GM19023 (cell line): ENCODE results near the gene RMND1.
"Not testable (repeated sequence)": the region's sequence is repeated elsewhere in the genome, so short reads cannot be mapped to it uniquely, and the experiment has no call there.

Experiments used
- ATAC-seq: cut with Tn5 transposase; IDR thresholded peaks from one replicate; pipeline ENCODE4 v1.9.1; 2021; ENCODE audit warnings: mild to moderate bottlenecking, moderate library complexity; ENCODE audit not compliant: unreplicated experiment

Gene RMND1

GRCh38 chr6:151387175-151387970 is 64.6 kb downstream of the RMND1 start:
- ATAC-seq: no peak

GRCh38 chr6:151385177-151385576 is 66.7 kb downstream of the RMND1 start:
- ATAC-seq: no peak

- no peak for ATAC-seq
These were observed 67.8 kb downstream of the RMND1 start for GRCh38 chr6:151384151-151384550.

- ATAC-seq: not testable (repeated sequence)
These were observed 69.3 kb downstream of the RMND1 start for GRCh38 chr6:151382631-151383030.

- ATAC-seq: no peak
These were observed 70.2 kb downstream of the RMND1 start for GRCh38 chr6:151381722-151382121.

GRCh38 chr6:151380848-151381205 is 71.1 kb downstream of the RMND1 start:
- no peak for ATAC-seq

- peak; percentile 63 for ATAC-seq
These were observed 71.7 kb downstream of the RMND1 start for GRCh38 chr6:151379933-151380847.

- ATAC-seq: no peak
These were observed 74.8 kb downstream of the RMND1 start for GRCh38 chr6:151377095-151377494.

- ATAC-seq: no peak
These were observed 75.5 kb downstream of the RMND1 start for GRCh38 chr6:151376440-151376839.

GRCh38 chr6:151375833-151376232 is 76.1 kb downstream of the RMND1 start:
- no peak for ATAC-seq

- no peak for ATAC-seq
These were observed 77.8 kb downstream of the RMND1 start for GRCh38 chr6:151374036-151374683.

GRCh38 chr6:151372164-151372563 is 79.8 kb downstream of the RMND1 start:
- ATAC-seq: no peak

- ATAC-seq: no peak
These were observed 81.3 kb downstream of the RMND1 start for GRCh38 chr6:151370509-151371078.

GRCh38 chr6:151365233-151365632 is 86.7 kb downstream of the RMND1 start:
- no peak for ATAC-seq

- ATAC-seq: no peak
These were observed 92.4 kb downstream of the RMND1 start for GRCh38 chr6:151359486-151359885.

- ATAC-seq: no peak
These were observed 93.5 kb downstream of the RMND1 start for GRCh38 chr6:151358475-151358874.

GRCh38 chr6:151357758-151358436 is 94.0 kb downstream of the RMND1 start:
- ATAC-seq: no peak

- ATAC-seq: not testable (repeated sequence)
These were observed 94.9 kb downstream of the RMND1 start for GRCh38 chr6:151356983-151357382.
